HG02763 (cell line): ENCODE data around the gene THAP5.

Source experiments
- ATAC-seq: cut with Tn5 transposase; IDR thresholded peaks from one replicate; pipeline ENCODE4 v1.9.1; 2021; ENCODE audit warnings: mild to moderate bottlenecking, moderate library complexity; ENCODE audit not compliant: unreplicated experiment

The THAP5 gene, protein sequence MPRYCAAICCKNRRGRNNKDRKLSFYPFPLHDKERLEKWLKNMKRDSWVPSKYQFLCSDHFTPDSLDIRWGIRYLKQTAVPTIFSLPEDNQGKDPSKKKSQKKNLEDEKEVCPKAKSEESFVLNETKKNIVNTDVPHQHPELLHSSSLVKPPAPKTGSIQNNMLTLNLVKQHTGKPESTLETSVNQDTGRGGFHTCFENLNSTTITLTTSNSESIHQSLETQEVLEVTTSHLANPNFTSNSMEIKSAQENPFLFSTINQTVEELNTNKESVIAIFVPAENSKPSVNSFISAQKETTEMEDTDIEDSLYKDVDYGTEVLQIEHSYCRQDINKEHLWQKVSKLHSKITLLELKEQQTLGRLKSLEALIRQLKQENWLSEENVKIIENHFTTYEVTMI

GRCh38 chr7:108569381-108570145 lies at the start of gene THAP5, which contains the start of gene DNAJB9:
THAP5 (minus strand) TSS chr7:108569706; CDS start chr7:108569569, 137 bp downstream.
DNAJB9 (plus strand) TSS chr7:108569874; CDS start chr7:108571727, 1,853 bp downstream.
- ATAC-seq = peak; percentile 94

GRCh38 chr7:108618056-108618455 lies 48.5 kb upstream of the THAP5 start:
- no peak for ATAC-seq

DNA sequence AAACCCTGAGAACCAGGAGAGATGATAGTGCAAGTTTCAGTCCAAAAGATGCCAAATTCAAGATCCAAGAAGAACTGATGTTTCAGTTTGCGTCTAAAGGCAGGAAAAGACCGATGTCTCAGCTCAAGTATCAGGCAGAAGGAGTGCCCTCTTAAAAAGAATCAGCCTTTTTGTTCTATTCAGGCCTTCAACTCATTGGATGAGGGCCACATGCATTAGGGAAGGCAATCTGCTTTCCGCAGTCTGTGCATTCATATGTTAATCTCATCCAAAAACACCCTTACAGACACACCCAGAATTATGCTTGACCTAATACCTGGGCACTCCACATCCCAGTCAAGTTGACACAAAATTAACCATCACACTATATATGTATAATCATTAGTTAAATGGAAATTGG lies 45.4 kb upstream of the THAP5 start:
- no peak for ATAC-seq

- no peak for ATAC-seq
These were observed 44.5 kb upstream of the THAP5 start for GRCh38 chr7:108613949-108614381.

DNA sequence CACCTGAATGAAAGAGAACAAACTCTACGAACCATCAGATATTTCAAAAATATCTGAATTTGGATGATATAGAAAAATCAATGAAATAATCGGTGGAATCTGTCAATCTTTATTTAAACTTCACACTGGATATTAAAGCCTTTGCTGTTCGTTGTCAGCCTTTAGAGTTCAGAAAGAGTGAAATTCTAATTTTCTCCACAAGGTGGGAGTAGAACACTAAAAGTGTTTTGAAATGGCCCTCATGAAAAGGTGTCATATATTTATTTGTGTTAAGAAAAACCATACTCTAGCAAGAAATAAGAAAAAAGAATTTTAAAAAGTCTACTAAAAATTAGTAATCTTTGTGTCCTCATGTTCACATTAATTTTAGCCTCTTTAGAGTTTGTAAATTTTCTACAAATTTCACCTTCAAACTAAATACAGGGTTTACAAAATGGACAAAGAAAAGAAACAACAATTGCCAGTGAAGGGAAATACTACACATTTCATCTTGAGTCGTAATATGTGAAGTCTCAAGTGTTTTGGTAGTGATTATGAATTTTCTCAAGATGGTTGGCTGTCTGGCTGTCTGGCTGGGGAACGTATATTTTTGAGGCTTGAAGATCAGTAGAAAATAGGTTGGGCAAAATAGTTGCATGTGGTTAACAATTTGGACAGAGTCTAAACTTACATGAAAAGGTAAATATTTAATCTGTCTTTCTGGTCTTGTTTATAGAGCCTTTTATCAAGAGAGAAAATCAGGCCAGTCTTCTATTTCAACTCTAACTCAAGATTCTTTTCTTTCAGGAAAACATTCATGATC lies 43.8 kb upstream of the THAP5 start:
- peak; percentile 73 for ATAC-seq

GRCh38 chr7:108611268-108611667 lies 41.8 kb upstream of the THAP5 start:
- ATAC-seq = no peak

GRCh38 chr7:108609643-108610042 lies 40.1 kb upstream of the THAP5 start:
- no peak for ATAC-seq

GRCh38 chr7:108605559-108606201 lies 36.2 kb upstream of the THAP5 start:
- ATAC-seq = no peak

- no peak for ATAC-seq
These were observed 35.0 kb upstream of the THAP5 start for GRCh38 chr7:108604307-108605077.

- no peak for ATAC-seq
These were observed 34.3 kb upstream of the THAP5 start for GRCh38 chr7:108603656-108604306.

DNA sequence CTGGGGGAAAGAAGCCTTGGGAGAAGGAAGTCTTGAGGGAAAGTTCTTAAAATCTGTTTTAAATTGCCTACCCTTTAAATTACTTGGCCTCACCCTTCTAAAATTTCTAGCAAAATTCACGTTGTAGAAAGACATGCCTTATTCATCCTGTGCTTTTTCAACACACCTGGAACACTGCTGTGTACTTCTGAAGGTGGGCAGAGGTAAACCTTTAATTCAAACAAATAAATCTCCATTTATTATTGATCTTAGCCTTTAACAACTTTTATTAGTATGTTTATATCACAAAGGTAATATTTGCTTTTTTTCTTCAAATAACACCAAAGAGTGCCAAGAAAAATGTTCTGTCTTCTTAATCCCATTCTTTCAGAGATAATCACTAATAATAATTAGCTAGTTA lies 30.9 kb upstream of the THAP5 start:
- ATAC-seq = no peak

- no peak for ATAC-seq
These were observed 29.5 kb upstream of the THAP5 start for GRCh38 chr7:108598914-108599580.

GRCh38 chr7:108598153-108598552 lies 28.6 kb upstream of the THAP5 start:
- ATAC-seq = no peak

DNA sequence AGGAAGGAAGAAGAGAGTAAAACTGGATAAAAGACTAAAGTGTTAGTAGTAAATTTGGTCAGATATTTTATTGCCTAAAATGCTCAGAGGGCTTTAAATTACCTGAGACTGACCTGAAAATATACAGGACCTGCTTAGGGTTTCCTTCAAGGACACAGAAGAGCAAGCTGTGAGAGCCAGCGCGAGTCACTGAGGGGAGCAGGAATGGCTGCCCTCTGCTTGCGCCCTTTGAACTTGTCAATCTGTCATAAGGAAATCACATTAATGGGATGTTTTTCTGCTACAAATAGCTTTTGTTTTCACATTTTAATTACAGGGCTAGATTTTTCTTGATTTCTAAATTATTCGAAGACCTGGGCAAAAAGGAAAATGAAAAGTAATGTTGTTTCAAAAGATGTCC lies 27.1 kb upstream of the THAP5 start:
- ATAC-seq = no peak

GRCh38 chr7:108592646-108593201 lies 23.2 kb upstream of the THAP5 start:
- ATAC-seq = no peak

- ATAC-seq = no peak
These were observed 21.1 kb upstream of the THAP5 start for GRCh38 chr7:108590606-108591005.

DNA sequence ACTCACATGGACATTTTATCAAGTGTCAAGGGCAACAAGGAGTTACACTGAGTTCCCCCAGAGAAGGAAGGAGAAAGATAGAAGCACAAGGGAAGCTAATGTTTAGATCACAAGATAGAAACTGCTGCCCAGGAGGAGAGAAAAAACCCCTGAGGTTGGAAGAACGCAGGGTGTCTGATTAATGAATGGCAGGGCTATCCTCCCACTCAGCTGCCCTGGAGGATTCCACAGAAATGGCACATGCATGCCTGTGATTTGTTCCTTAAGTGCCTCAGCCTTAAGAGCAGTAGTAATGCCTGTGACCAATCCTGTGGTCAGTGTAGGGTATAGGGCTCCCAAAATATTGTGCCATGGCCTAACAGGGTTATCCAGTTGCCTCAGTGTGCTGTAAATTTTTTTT lies 20.4 kb upstream of the THAP5 start:
- peak; percentile 52 for ATAC-seq

DNA sequence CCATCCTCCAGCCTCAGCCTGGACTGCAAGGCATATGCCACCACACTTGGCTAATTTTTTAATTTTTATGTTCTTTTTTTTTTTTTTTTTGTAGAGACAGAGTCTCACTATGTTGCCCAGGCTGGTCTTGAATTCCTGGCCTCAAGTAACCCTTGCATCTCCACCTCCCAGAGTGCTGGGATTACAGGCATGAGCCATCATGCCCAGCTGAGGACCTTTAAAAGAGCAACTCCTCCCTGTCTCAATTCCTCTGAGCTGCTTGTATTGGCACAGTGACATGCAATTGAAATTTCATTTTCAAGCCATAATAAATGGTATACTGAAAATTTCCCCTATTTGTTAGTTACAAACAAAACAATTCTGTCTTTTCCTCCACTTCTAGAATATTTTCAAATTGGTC lies 19.7 kb upstream of the THAP5 start:
- no peak for ATAC-seq
